ACHN (cell line): ENCODE measurements around the gene TPD52L1.

Source experiments
- DNase-seq: peaks from one replicate; pipeline ENCODE4 v3.0.0-alpha.2; 2015
- in situ Hi-C: cut with HindIII; loops from 2 replicates; pipeline ENCODE4 v1.10.0; 2017; ENCODE audit warnings: low sequenced_read_pairs, low pct_ligation_motif_present, low pct_unique_long_range_greater_than_20kb

The TPD52L1 gene

GRCh38 chr6:125304970-125305660, 151.5 kb downstream of the TPD52L1 start:
- no peak for DNase-seq
- in situ Hi-C loops = no loop called here

GRCh38 chr6:125306756-125307149, 153.2 kb downstream of the TPD52L1 start:
- DNase-seq = no peak
- in situ Hi-C loops = no loop called here

- in situ Hi-C loops = no loop called here
- no peak for DNase-seq
Measured at GRCh38 chr6:125307150-125307838, 153.7 kb downstream of the TPD52L1 start.

- DNase-seq = no peak
- in situ Hi-C loops = no loop called here
Measured at GRCh38 chr6:125307964-125308615, 154.5 kb downstream of the TPD52L1 start.

GRCh38 chr6:125310994-125311649, 157.5 kb downstream of the TPD52L1 start:
- in situ Hi-C loops = no loop called here
- DNase-seq = peak; percentile 67

GRCh38 chr6:125312478-125312877, 158.9 kb downstream of the TPD52L1 start:
- in situ Hi-C loops = no loop called here
- no peak for DNase-seq

GRCh38 chr6:125312950-125313349, 159.4 kb downstream of the TPD52L1 start:
- in situ Hi-C loops = no loop called here
- DNase-seq = no peak
